ENCODE results near the gene ASB10. TPM values are rescaled to one million over a fixed set of nuclear protein-coding genes. Genes with fewer than 3 reads are reported as not detected.

ASB10 gene
- total and polyA plus RNA-seq, 2 of the 8 experiments (the other 6 are each of a cell fraction or from before 2014, with no cell fraction given) = not detected

DNA sequence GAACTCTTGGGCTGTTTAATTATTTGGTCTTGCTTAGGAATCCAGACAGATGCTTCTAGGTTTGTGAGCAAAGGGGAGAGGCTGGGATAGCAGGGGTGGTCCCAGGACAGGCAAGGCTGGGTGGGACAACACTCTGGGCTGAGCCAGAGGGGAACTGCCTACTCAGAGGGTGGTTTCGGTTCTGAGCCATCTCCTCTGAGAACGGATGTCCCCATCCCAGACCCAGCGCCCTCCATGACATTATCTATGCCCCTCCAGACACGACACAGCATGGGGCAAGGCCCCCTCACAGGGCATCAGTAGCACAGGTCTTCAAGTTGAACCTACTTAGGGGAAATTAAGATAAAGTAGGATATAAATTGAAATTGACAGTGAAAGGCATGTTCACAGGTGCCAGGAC, 7.1 kb downstream of the ASB10 start:
- H3K23ac ChIP-seq (ENCODE audit: insufficient read length) = no peak overlapping the region
- no peak overlapping the region for H3K4ac ChIP-seq (replicated peaks; ENCODE audit: insufficient read length, low read depth, low read length)
- POLR2A ChIA-PET (ENCODE audit: partially characterized antibody) = interaction anchor here (1.0 kb wide), 1 partner anchor 41 kb away, joined by 3 read pairs; no protein-coding TSS in a partner anchor
- no peak overlapping the region for H3K14ac ChIP-seq (ENCODE audit: insufficient read length)
- H3K56ac ChIP-seq (replicated peaks; ENCODE audit: insufficient read length, low read depth, low read length) = no peak overlapping the region
- H2BK20ac ChIP-seq (ENCODE audit: low read length) = no peak overlapping the region
- no peaks in the 10 kb centered on the region for H3K79me1 ChIP-seq (ENCODE audit: low read depth, low read length)
- no peak overlapping the region for H2BK120ac ChIP-seq (replicated peaks; ENCODE audit: low read depth, low read length)
- no peak overlapping the region; the same call in 1 of the 2 replicates for H4K8ac ChIP-seq (ENCODE audit: extremely low read depth, insufficient read depth, low read length)
- H3K36me3 ChIP-seq (ENCODE audit: control insufficient read depth in 2 of 4, insufficient read depth in 4 of 4, low read length in 3 of 4) = no peaks in the 10 kb centered on the region
- no peak overlapping the region for H4K5ac ChIP-seq (ENCODE audit: insufficient read length, low read depth, low read length)
- FAIRE-seq = no peak
- H3K79me2 ChIP-seq (ENCODE audit: control insufficient read depth in 1 of 2, insufficient read depth in 2 of 2, low read length in 2 of 2) = no peaks in the 10 kb centered on the region
- no peak overlapping the region for H3K4me3 ChIP-seq (ENCODE audit: extremely low read depth in 1 of 4, insufficient read depth in 2 of 4, low read depth in 3 of 4, low read length in 4 of 4)
- H2AFZ ChIP-seq (ENCODE audit: low read length) = no peak overlapping the region
- no peak overlapping the region for H2AK5ac ChIP-seq (ENCODE audit: low read depth, low read length)
- no peaks in the 10 kb centered on the region for H3K23me2 ChIP-seq (ENCODE audit: low read depth, low read length)
- H3K4me1 ChIP-seq (replicated peaks in 1 of 4; ENCODE audit: control insufficient read depth in 3 of 4, insufficient read depth in 4 of 4, low read length in 3 of 4) = no peaks in the 10 kb centered on the region; a peak in 1 of 7 replicates
- no peak for DNase-seq (ENCODE audit: low read depth in 1 of 2, low spot score in 2 of 2)
- H3K4me2 ChIP-seq (ENCODE audit: insufficient read depth in 1 of 2, low read depth in 2 of 2, low read length in 2 of 2) = no peak overlapping the region
- no peak overlapping the region for H3K18ac ChIP-seq (ENCODE audit: extremely low read depth, low read length)
- peaks cover 0 to 1% of the 10 kb centered on the region in 2 experiments for H4K20me1 ChIP-seq (replicated peaks in 1 of 2; ENCODE audit: control insufficient read depth in 1 of 2, insufficient read depth in 2 of 2, low read length in 2 of 2)
- H3K27me3 ChIP-seq (replicated peaks in 1 of 4; ENCODE audit: control insufficient read depth in 3 of 4, extremely low read depth in 1 of 4, insufficient read depth in 3 of 4, low read length in 3 of 4) = peaks cover 0 to 13% (median 8%) of the 10 kb centered on the region in 4 experiments; a peak in 6 of 7 replicates
- no peak overlapping the region for H2BK12ac ChIP-seq (ENCODE audit: low read depth, low read length)
- 89% methylated on average over 4 of the region's 4 CpGs; no CpG with 5 or more reads in 1 of the 2 experiments for WGBS, 2 experiments (ENCODE audit: extremely low coverage in 1 of 2, insufficient coverage in 1 of 2, insufficient read length in 1 of 2, insufficient replicate concordance in 2 of 2, low coverage in 1 of 2, low lambda C conversion rate in 2 of 2, missing lambda C conversion rate in 1 of 2)
- no peak overlapping the region for H3K9ac ChIP-seq (replicated peaks in 1 of 4; ENCODE audit: extremely low read depth in 1 of 4, low read depth in 3 of 4, low read length in 3 of 4)
- no peak overlapping the region for H3K27ac ChIP-seq (ENCODE audit: low read depth, low read length)
- H2BK5ac ChIP-seq (ENCODE audit: low read depth, low read length) = no peak overlapping the region
- H2BK15ac ChIP-seq (ENCODE audit: low read length) = no peak overlapping the region
- CTCF ChIA-PET (ENCODE audit: partially characterized antibody) = interaction anchor here (1.2 to 7.4 kb wide), 7 partner anchors 8 to 168 kb away, joined by 3 to 52 read pairs (median 4); no protein-coding TSS in a partner anchor
- no peaks in the 10 kb centered on the region for H3K9me3 ChIP-seq (ENCODE audit: insufficient read depth in 2 of 2, low read depth in 1 of 2, low read length in 1 of 2)
- no peak overlapping the region for H4K91ac ChIP-seq (replicated peaks; ENCODE audit: insufficient read length, low read length)
- no peak for TF ChIP-seq CHD1 (IDR thresholded peaks at IDR 0.05; ENCODE audit: low read depth, low read length)
- TF ChIP-seq POLR2A (IDR thresholded peaks at IDR 0.05; ENCODE audit: control extremely low read depth in 1 of 2, low read depth in 2 of 2, low read length in 2 of 2) = no peak
- TF ChIP-seq TBP (IDR thresholded peaks at IDR 0.05; ENCODE audit: low read depth, low read length) = no peak
- TF ChIP-seq CBX5 (IDR thresholded peaks at IDR 0.05; ENCODE audit: low read depth, low read length) = no peak
- no peak for TF ChIP-seq KDM1A (IDR thresholded peaks at IDR 0.05; ENCODE audit: borderline replicate concordance, low read length)
- TF ChIP-seq POLR2AphosphoS5 (IDR thresholded peaks at IDR 0.05; ENCODE audit: low read depth, low read length) = no peak
- TF ChIP-seq SIX5 (IDR thresholded peaks at IDR 0.05; ENCODE audit: low read depth, low read length) = no peak
- TF ChIP-seq RAD21 (IDR thresholded peaks at IDR 0.05 in 1 of 2, conservative IDR thresholded peaks at IDR 0.05 in 1 of 2; ENCODE audit: low read depth in 2 of 2, low read length in 2 of 2) = no peak
- no peak for TF ChIP-seq GABPA (IDR thresholded peaks at IDR 0.05; ENCODE audit: borderline replicate concordance, insufficient read depth, low read length)
- TF ChIP-seq HDAC6 (IDR thresholded peaks at IDR 0.05; ENCODE audit: low read depth, low read length) = no peak
